HG03520 (cell line): ENCODE data around the gene EVA1C.
"Not testable (repeated sequence)": the region's sequence is repeated elsewhere in the genome, so short reads cannot be mapped to it uniquely, and the experiment has no call there.

Source experiments
- ATAC-seq: cut with Tn5 transposase; IDR thresholded peaks from one replicate; pipeline ENCODE4 v1.9.1; 2021; ENCODE audit warnings: mild to moderate bottlenecking, moderate library complexity; ENCODE audit not compliant: unreplicated experiment

EVA1C gene

DNA sequence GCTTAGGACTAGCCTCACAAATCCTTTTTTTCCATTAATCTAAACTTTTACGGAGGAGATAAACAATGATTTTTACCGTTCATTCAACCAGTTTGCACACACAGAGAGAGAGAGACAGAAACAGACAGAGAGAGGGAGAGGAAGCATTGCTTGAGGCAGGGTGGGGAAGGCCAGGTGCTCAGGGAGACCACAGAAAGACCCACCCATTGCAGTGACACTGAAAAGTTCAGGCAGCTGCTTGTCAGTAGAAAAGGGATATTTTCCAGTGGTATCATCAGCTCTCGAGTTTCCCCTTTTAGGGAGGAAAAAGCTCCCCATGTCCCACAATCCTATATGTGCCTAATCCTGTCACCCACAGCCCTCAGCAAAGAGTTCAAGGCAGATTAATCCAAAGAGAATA lies 145.6 kb downstream of the EVA1C start:
- no peak for ATAC-seq

GRCh38 chr21:32559006-32559610 lies 146.6 kb downstream of the EVA1C start:
- ATAC-seq: no peak

DNA sequence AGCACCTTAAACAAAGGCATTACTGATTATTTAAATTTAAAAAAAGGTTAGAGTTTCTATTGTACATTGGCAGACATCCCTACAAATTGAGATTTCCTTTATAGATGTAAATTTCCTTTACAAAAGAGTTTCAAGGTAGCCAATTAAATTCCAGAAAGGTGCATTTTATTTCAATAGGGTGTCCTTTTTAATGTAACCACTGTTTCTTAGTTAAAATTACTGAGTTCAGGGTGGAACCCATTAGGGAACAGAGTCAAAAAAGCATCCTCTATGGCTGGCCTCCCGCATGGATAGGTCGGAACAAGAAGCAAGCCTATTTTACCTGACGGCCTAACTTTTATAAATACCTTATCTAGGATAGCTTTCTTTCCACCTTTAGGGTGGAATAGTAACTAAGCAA lies 148.4 kb downstream of the EVA1C start:
- no peak for ATAC-seq

GRCh38 chr21:32561476-32561875 lies 149.0 kb downstream of the EVA1C start:
- ATAC-seq: not testable (repeated sequence)

GRCh38 chr21:32562426-32562825 lies 149.9 kb downstream of the EVA1C start:
- ATAC-seq: no peak

DNA sequence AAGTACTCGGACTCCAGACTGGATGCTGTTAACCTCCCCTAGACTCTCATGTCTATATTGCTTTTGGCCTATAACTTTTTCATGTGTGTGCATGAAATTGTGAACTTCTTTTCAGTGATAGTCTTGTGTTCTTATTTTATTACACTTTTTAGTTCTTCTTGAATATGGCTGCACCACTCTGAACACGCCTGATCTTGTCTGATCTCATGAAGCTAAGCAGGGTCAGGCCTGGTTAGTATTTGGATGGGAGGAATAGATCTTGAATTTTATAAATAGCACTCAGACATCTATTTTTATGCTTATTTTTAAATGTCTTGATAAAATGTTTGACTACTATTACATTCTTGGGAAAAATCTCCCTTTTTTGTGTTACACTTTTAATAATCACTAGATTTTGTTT lies 150.4 kb downstream of the EVA1C start:
- no peak for ATAC-seq
